HTERT RPE-1 (cell line): ENCODE measurements around the gene MRPL41.
"Not testable (repeated sequence)": the region's sequence is repeated elsewhere in the genome, so short reads cannot be mapped to it uniquely, and the experiment has no call there.

Experiments used
- in situ Hi-C: fragments of 300-500 bp; cut with MboI; formaldehyde crosslinking; loops from 4 replicates; pipeline ENCODE4 v1.14.3; 2020; ENCODE audit warnings: low sequenced_read_pairs

The MRPL41 gene

DNA sequence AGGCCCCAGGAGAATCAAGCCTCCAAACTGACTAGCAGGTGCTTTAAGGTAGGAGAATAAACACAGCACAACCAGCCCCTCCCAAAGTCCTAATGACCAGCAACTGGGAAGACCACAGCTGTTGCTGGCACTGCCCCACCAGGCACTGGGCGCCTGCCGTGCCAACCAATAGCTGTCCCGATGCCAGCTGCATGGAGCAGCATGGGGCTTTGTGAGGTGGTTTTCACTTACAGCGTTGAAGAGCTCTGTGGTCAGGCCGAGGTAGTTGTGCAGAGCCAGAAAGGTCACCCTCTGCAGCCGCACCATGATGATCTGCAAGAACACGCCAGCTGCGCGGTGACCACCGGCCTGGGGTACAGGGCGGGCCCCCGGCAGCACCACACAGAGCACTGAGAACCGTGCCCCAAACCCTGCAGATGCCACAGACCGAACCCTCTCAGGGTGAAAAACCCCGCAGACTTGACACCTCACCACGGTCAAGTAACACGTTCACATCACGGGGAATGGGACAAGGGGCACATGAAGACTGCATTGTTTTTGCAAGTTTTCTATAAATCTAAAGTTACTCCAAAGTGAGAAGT lies 30.2 kb upstream of the MRPL41 start:
- in situ Hi-C loops, result no loop called here

DNA sequence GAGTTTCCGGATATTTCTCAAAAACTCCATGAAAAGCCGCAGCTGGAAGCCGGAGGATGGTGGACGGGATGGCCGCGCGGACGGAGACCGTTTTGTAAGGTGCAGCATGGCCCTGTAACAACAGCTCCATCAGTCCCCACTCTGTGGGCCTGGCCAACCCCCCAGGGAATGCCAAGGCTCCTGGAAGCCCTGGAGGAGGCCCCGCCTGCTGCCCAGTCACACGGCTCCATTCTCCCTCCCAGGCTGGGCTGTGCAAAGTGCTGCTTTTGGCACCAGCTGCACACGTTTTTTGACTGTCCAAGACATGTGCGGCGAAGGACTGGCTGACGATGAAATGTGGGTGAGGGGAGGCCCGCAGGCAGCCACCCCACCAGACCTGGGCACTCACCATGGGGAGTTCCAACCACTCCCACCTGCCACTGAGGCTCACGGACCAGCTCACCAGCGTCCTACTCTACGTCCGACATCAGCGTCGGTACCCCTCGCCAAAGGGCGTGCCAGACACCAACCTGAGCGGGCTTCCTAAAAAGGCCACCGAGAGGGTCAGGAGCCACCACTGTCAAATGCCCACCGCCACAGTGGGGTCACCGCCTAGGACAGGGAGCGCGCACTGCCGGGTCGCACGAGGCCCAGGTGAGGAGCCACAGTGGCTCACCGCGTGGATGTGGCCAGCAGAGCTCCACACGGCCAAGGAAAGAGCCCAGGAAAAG lies 28.8 kb upstream of the MRPL41 start:
- in situ Hi-C loops, result no loop called here

DNA sequence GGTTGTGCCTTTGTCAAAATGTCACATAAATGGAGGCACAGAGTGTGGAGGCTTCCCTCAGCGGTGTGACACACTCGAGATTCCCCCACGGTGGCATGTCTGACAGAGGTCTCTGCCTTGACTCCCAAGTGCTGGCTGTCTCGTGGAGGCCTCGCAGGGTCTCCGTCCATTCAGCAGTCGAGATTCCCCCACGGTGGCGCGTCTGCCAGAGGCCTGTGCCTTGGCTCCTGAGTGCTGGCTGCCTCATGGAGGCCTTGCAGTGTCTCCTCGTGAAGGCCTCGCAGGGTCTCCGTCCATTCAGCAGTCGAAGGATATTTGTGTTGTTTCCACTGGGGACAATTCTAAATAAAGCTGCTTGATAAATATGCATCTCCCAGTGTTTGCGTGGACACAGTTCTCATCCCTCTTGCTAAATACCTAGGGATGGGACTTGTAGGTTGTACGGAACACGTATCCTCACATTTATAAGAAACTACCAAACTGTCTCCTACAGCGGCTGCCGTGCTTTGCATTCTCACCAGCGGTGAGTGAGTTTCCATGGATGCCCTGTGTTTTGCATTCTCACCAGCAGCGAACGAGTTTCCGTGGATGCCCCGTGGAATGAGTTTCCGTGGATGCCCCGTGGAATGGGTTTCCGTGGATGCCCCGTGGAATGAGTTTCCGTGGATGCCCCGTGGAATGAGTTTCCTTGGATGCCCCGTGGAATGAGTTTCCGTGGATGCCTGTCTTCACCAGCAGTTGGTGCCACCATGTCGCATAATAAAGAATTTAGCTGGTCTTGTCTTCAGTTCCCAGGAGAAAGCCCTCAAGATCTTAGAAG lies 27.3 kb upstream of the MRPL41 start:
- in situ Hi-C loops, result no loop called here

DNA sequence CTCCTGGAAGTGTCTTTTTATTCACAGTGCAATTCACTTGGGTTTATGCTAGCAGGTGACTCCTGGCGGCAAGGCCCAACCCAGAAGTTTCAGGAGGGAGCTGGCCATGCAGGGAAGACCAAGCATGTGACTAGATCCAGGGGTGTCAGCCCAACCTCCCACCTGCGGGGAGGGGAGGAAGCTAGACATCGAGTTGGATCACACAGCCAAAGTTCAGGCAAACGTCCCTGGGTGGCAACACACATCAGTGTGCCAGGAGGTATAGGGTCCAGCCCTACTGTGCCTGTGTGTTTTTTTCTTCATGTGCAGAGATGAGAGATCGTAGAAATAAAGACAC lies 26.7 kb upstream of the MRPL41 start:
- in situ Hi-C loops, result no loop called here

DNA sequence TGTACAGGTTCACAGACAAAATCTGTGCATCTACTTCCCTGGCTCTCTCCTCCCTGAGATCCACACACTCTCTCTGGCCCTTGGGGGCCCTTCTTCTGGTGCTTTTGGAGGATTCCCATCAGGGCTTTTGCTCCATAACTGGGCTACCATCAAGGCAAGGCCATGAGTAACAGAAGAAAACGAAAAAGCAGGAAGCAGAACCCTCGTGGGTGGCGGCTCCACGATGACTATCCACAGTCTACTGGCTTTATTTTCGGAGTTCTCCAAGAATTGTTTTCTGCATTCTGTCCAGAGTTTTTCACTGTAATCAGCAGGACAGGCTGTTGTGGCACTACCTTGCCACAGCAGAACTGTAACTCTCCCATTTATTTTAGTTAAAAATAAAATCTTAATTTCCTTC lies 21.3 kb upstream of the MRPL41 start:
- in situ Hi-C loops, result no loop called here

DNA sequence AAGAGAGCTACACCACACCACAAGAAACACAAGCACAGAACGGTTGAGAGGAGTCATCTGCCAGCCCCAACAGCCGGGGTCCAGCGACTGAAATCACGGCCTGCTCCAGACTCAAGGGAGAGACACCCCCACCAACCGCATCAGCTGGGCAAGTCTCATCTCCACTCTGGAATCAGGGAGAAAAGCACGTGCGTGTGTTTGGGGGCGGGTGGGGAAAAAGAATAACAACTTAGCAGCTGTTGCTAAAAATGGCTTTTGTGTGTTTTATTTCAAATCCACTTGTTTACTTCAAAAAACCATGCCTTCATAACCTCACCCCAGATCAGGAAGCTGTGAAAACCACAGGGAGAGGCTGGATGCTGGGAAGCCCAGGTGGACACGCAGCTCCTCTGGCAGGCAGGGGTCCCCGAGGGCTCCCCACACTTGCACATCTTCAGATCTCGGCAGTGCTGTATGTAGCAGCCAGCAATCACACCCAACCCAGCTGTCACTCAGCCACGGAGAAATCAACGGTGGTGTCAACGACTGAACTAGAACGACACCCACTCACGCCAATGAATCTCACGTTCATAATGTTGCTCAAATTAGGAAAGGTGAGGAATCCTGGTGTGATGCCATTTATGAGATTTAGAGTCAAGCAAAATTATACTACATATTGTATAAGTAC lies 20.4 kb upstream of the MRPL41 start:
- in situ Hi-C loops, result no loop called here

DNA sequence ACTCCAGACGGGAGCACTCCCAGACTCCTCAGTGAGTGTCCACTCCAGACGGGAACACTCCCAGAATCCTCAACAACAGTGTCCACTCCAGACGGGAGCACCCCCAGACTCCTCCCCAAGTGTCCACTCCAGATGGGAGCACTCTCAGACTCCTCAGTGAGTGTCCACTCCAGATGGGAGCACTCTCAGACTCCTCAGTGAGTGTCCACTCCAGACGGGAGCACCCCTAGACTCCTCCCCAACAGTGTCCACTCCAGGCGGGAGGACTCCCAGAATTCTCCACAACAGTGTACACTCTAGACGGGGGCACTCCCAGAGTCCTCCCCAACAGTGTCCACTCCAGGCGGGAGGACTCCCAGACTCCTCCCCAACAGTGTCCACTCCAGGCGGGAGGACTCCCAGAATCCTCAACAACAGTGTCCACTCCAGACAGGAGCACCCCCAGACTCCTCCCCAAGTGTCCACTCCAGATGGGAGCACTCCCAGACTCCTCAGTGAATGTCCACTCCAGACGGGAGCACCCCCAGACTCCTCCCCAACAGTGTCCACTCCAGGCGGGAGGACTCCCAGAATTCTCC lies 18.7 kb upstream of the MRPL41 start:
- in situ Hi-C loops, result not testable (repeated sequence)

DNA sequence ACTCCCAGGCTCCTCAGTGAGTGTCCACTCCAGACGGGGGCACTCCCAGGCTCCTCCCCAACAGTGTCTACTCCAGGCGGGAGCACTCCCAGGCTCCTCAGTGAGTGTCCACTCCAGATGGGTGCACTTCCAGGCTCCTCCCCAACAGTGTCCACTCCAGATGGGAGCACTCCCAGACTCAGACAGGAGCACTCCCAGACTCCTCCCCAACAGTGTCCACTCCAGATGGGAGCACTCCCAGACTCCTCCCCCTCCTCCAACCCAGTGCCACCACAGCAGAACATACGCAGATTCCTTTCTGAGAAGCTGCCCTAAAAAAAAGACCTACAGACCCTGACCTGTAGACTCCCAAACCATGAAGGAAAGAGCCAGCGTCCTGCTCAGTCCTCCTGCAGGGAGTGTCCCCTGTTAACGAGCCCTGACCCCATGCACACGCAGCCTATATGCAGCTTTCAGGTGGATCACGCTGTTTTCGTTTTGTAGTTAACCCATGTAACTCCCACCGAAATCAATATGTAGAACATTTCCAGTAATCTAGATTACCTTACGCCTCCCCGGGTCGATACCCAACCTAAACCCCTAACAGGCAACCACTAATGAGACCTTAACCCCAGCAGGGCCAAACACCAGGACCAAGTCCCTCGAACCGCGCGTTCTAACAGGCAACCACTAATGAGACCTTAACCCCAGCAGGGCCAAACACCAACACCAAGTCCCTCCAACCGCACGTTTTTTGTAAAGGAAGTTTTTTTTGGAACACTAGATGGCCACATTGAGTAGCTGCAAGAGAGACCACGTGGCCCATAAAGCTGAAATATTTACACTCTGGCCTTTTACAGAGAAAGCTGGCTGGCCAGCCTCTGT lies 17.2 kb upstream of the MRPL41 start:
- in situ Hi-C loops, result no loop called here

DNA sequence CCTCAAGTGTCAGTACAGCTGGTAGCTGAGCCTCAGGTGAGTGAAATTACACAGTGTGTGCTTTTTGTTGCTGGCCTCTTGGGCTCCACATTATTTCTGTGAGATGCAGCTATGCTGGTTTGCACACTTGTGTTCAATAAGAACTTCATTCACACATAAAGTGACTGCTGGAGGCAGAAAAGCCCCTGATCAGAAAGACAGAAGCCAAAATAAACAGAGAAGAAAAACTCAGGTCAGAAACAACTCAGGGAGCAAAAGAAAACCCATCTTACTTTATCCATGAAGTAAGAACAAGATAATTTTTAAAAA lies 16.6 kb upstream of the MRPL41 start:
- in situ Hi-C loops, result no loop called here

DNA sequence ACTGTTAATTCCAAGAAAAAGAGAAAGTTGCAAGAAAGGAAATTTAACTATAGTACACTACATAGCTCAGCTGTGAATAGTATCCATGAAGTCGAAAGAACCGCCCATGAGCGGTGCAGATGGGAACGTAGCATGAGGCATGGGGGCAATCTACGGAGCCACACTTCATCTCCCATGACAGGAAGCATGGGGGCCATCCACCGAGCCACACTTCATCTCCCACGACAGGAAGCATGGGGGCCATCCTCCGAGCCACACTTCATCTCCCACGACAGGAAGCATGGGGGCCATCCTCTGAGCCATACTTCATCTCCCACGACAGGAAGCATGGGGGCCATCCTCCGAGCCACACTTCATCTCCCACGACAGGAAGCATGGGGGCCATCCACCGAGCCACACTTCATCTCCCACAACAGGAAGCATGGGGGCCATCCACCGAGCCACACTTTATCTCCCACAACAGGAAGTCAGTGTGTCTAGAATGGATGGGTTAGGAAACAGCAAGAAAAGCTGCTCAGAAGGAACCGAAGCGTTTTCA lies 15.0 kb upstream of the MRPL41 start:
- in situ Hi-C loops, result not testable (repeated sequence)

DNA sequence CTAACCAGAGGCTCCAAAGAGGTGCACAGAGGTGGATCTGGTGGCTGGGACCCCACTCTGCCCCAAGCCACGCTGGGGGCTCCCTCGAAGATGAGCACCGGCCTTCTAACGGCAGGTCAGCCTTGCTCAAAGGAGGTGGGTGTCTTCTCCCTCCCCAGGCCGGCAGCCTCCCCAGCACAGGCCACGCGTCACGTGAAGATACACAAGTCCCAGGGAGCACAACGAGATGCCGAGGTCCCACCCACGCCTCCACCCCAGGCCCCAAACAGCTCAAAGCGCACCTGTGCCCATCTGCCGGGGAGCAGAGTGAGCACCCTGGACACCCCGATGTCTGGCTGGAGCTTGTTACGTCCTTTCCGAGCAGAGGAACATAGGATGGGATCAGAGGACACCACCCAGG lies 13.6 kb upstream of the MRPL41 start:
- in situ Hi-C loops, result no loop called here

DNA sequence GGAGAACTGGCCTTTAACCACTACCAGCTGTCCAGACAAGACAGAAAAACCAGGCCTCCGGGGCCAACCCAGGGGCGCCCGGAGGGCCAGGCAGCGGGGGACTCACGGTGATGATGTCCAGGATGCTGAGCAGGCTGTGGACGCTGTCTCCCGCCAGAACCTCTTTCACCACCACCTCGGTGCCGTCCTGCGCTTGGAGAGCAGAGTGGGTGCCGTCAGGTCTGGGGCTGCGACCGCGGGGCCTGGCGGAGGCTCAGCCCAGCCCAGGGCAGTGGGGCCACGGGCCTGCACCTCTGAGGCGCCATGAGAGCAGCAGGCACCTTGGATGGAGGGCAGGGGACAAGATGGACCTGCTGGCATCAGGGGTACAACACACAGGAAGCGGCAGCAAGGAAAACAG lies 11.1 kb upstream of the MRPL41 start:
- in situ Hi-C loops, result no loop called here

DNA sequence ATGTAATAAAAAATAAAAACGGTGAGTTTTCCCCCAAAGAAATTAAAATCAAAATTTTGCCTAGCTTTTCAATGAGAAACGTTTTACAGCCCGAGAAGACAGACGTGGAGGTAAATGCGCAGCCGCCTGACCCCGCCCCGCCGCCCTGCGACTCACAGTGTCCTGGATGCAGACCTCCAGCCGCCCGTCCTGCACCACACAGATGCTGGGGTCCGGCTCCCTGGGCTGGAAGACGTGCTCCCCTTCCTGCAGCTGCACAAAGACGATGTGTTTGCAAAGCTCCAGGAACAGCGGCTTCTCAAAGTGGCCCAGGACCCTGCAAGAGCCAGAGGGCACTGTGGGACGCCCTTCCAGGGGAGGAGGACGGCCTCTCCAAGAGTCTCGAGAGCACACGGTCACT lies 9.2 kb upstream of the MRPL41 start:
- in situ Hi-C loops, result no loop called here

DNA sequence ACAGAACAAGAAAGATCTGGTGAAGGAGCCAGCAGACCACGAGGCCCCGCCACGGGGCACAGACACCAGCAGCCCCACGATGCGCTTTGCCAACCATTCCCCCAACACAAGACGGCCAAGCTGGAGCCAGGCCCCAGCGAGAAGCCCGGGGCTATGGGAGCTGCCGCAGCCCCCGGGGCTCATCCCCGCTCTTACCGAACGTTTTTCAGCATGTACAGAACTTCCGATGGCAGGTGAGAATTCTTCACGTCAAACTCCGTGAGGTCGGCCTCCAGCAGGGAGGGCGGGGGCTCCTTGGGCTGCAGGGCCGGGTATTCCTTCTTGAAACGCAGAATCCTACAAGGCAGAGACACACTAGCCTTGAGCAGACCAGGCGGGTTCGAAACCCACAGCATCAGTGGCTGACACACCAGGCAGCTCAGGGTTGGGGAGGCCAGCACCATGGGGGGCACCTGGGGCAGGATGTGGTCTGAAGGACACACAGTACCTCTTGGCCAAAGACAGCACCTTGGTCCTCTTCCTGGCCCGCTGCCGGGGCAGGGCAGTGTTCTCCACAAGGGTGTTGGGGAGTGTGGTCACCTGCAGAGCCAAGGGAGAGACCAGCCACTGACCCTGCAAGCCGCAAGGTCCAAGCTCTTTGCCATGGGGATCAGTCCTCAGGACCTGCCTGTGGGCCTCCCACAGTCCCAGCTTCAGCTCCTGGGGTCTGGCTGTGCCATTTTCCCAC lies 8.3 kb upstream of the MRPL41 start:
- in situ Hi-C loops, result no loop called here

DNA sequence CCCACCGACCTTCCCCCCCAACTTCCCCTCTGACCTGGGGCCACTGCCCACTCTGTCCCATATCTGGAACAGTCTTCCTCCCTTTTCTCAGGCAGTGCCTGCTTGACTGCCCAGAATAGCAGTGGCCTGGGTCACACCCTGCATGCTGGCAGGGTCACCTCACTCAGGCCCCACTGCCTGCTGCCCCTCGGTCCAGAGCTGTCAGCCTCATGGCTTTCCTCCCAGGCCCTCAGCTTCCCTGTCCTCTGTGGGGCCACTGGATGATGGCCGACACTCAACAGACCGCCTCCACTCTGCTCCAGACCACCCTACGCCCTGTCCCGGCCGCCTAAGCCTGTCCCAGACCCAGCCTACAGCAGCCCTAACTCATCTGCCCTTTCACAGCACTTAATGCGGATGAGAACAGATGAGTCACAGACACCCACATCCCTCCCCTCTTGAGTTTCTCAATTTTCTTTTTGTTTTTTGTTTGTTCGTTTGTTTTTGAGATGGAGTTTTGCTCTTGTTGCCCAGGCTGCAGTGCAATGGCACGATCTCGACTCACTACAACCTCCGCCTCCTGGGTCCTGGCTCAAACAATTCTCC lies 7.4 kb upstream of the MRPL41 start:
- in situ Hi-C loops, result no loop called here

DNA sequence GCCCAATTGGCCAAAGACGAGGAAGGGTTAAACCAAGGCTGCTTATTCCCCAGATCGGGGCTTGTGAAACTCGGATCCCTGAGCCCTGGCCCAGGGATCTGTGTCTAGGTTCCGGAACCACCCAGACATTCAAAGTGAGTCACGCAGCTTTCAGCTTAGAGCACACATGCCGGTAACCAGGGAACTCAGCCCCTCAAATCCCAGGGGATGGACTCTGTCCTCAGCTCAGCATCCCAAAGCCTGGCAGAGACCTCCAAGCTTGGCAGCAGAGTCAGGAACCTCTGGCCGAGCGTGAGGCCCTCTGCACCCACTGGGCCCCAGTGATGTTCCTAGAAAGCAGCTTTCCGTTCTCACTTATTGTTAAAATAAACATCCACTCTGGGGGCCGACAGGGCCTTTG lies 6.6 kb upstream of the MRPL41 start:
- in situ Hi-C loops, result no loop called here

DNA sequence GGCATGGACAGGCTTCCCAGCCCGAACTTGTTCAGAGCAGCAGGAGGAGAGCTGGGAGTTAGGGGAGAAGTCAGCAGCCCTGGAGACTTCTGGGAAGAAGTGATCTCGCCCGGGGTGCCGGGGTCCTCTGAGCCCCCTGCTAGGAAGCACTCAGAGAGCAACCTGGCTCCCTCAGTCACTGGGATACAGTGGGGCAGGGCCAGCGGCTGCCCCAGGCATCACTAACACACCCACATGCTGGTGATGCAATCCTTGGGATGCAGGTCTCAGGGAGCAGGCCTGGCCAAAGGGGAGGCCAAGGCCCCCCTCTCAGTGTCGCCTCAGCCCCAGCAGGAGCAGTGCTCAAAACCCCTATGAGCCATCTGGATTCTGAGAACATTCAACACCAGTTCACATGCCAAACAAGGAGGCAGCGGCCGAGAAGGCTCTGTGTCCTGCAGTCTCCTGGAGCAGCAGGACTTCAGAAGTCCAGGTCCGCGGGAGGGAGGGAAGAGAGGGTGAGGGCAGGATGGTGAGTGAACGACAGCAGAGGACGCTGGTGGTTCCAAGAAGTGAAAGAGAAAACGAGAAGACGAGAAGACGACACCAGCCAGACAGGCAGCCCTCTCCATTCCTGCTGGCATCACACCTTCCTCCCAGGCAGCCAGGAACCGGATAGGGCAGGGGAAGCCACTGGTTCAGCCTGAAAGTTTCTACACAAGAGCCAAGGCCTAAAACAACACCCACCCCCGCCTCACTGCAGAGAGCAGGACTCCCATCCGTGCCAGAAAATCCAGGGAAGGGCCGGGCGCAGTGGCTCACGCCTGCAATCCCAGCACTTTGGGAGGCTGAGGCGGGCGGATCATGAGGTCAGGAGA lies 3.8 kb upstream of the MRPL41 start:
- in situ Hi-C loops, result no loop called here

DNA sequence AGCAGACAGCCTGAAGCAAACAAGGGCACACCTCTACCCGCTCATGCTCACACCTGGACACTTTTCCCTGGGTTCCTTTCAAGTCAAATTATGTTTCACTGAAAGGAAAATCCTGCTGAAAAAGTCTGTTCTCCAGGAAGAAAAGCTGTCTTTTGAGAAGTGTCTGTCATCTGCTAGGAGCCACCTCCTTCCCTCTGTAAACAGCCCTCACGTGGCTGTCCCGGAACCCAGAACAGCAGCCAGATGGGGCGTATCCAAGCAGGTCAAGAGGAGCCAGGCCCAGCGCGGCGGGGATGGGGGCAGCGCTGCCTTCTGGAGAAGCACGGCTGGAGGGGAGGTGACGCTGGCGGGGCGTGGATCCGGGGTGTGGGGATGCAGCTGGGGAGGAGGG lies 1.5 kb upstream of the MRPL41 start, which contains the start of gene PNPLA7:
Gene PNPLA7, minus strand, starts transcription at position 172 of the 391 bp plus-strand sequence. CDS start 205 bp downstream, outside the sequence.
- in situ Hi-C loops, result no loop called here
